ENCODE measurements around the gene TPK1.

The TPK1 gene

DNA sequence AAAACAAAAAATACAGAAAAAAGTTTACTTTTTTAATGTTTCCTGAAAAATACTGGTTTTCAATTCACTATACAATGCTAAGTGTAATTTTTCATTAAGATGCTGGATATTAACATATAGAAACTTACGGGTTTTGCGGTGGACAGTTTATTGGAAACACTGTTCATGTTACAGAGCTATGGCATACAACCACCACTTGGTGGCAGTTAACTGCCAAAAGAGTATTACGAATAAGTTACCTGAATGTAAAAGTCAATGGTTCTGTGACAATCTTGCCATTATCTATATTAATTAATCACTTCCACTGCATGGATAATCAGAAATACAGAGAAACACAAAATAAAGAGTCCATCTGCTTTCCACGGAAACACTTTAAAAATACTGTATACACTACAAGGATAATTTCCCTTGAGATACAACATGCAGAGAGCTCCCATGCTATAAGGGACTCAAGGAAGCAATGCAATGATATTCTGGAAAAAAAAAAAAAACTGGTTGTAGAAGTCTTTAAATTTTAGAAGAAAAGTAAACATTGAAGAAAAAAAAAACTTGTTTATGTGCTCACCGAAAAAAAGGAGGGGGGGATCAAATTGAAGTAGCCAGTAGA is 97.0 kb downstream of the TPK1 start:
- Histone ChIP-seq H3K27ac (no peak overlapping the region), H3K4me3 (no peak overlapping the region)
- TF ChIP-seq, protein P1, sequence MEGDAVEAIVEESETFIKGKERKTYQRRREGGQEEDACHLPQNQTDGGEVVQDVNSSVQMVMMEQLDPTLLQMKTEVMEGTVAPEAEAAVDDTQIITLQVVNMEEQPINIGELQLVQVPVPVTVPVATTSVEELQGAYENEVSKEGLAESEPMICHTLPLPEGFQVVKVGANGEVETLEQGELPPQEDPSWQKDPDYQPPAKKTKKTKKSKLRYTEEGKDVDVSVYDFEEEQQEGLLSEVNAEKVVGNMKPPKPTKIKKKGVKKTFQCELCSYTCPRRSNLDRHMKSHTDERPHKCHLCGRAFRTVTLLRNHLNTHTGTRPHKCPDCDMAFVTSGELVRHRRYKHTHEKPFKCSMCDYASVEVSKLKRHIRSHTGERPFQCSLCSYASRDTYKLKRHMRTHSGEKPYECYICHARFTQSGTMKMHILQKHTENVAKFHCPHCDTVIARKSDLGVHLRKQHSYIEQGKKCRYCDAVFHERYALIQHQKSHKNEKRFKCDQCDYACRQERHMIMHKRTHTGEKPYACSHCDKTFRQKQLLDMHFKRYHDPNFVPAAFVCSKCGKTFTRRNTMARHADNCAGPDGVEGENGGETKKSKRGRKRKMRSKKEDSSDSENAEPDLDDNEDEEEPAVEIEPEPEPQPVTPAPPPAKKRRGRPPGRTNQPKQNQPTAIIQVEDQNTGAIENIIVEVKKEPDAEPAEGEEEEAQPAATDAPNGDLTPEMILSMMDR (IDR thresholded peaks at IDR 0.05), result no peak
- DNase-seq (ENCODE audit: low spot score), result no peak

DNA sequence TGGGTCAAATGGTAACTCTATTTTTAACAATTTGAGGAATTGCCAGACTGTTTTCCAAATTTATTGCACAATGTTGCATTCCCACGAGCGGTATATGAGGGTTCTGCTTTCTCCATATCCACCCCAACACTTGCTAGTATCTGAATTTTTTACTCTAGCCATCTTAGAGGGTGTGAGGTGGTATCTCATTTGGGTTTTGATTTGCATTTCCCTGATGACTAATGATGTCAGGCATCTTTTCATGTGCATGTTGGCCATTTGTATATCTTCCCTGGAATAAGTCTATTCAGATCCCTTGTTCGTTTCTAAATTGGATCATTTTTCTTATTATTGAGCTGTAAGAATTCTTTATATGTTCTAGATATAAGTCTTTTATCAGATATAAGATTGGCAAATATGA is 97.7 kb downstream of the TPK1 start:
- Histone ChIP-seq H3K27ac (no peak overlapping the region), H3K4me3 (no peak overlapping the region)
- TF ChIP-seq, protein P1 (IDR thresholded peaks at IDR 0.05), result no peak
- no peak for DNase-seq (ENCODE audit: low spot score)

DNA sequence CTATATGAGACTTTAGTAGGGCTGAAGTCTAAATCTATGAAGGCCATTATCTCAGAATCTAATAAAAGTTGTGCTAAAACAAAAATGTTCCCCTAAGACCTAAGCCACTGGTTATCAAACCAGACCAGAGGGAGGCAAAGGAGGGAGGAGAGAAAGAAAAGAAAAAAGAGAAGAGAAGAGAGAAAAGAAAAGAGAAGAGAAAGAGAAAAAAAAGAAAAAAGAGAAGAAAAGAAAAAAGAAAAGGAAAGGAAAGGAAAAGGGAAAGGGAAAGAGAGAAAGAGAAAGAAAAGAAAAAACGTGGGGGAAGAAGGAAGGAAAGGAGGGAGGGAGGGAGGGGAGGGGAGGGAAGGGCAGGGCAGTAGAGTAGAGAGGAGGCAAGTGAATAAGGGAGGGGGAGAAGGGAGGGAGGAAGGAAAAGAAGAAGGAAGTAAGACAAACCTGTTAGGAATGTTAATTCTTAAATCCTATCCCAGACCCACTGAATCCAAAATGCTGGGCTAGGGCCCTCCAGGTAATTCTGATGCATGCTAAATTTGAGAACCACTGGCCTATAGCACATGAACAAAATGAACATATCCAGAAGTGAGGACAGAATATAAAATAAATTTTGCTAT is 98.9 kb downstream of the TPK1 start:
- H3K4me3 ChIP-seq, result no peak overlapping the region

DNA sequence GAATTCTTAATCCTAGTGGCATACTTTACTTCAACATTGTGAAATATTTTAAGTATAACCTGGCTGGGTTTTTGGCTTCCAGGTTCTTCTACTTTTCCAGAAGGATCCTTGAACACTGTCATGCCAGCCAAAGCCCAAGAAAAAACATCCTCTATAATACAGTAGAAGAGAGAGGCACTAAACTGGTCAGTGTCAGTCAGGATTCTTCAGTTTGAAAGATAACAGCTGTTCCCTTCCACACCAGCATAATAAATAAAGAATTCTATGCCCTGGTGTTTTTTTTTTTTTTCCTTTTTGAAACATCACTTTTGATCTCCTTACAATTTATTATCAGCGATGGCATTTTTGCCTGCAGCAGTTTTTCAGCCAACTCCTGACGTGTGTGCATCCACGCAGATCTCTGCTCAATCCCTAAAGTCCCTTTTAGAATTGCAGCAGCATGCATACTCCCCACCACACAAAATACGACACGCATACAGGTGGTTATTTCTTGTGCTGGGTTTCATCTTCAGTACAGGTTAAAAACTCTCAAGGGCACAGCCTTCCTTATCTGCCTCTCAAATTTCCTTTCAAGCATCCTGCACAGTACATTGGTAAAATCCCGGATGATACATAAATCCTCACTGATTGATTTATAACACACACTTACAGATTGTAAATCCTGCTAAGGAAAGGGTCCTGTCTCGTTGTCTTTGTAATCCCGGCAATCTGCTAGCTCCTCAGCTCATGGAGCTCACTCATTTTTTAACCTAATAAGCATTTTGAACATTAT is 100.2 kb downstream of the TPK1 start:
- TF ChIP-seq, protein P1 (IDR thresholded peaks at IDR 0.05), result no peak
- no peak for DNase-seq (ENCODE audit: low spot score)
- Histone ChIP-seq H3K4me3 (no peak overlapping the region), H3K27ac (no peak overlapping the region)

More for the DNA sequence above, 98.9 kb downstream of the TPK1 start:
- H3K27ac ChIP-seq, result no peak overlapping the region
- DNase-seq (ENCODE audit: low spot score), result no peak
- TF ChIP-seq, protein P1 (IDR thresholded peaks at IDR 0.05), result no peak

DNA sequence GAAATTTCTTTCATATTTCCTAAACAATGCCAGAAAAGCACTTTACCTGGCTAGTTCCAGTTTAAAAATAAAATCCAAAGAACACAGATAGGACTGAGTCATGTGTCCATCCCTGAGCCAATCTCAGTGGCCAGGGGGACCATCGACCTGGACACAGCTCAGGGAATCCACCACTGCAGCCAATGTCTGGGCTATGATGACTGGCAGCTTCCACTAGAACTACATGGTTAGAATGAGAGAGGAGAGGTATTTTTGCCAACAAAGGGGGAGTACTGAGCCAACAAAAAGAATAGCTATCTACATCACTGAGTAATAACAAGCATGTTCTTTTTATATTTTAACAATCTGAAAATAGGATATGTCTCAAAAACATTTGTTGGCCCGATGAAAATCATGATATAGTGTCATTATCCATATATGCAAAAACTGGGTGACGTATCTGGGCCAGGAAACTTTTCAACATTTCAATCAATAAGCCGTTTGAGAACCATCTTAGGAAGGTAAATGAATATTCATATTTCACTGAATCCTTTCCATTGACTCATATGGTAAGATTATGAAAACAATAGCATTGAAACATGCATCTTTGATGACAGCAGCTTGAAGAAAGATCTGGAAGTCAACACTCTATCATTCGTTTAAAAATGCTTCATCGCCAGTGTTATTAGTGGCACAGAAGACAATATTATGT is 104.0 kb downstream of the TPK1 start:
- H3K27ac ChIP-seq, result peak overlapping the region in 1 of 2 donors; percentile 45
- TF ChIP-seq, protein P1 (IDR thresholded peaks at IDR 0.05), result no peak

DNA sequence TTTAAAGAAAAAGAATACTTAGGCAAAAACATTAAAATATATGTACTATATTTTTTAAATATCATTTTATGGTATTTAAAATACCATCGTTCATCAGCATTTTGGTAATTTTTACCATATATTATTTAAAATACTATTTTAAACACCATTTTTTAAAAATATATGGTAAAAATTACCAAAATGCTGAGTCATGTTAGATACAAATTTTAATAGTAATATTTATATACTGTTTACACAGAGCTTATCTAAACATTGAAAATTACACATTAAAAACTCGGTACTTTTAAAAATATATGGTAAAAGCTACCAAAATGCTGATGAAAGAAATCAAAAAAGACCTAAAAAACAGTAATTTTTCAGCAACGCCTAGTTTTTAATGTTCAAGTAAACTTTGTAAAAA is 105.6 kb downstream of the TPK1 start:
- TF ChIP-seq, protein P1 (IDR thresholded peaks at IDR 0.05), result no peak
- no peak for DNase-seq (ENCODE audit: low spot score)
- Histone ChIP-seq H3K27ac (no peak overlapping the region), H3K4me3 (no peak overlapping the region)

More for the DNA sequence above, 104.0 kb downstream of the TPK1 start:
- H3K4me3 ChIP-seq, result no peak overlapping the region
- no peak for DNase-seq (ENCODE audit: low spot score)

Measured in coronary artery (tissue), 2 donors.